RCC 7860 (cell line): Measurements from ENCODE around the gene XPO1.

Experiments used
- DNase-seq: peaks from one replicate; pipeline ENCODE4 v3.0.0-alpha.2; 2015; ENCODE audit warnings: low spot score
- FAIRE-seq: peaks from 2 replicates; lab custom pipeline; 2012; peaks lifted over from hg19 to GRCh38; lab: Jason Lieb, UNC

XPO1 gene

DNA sequence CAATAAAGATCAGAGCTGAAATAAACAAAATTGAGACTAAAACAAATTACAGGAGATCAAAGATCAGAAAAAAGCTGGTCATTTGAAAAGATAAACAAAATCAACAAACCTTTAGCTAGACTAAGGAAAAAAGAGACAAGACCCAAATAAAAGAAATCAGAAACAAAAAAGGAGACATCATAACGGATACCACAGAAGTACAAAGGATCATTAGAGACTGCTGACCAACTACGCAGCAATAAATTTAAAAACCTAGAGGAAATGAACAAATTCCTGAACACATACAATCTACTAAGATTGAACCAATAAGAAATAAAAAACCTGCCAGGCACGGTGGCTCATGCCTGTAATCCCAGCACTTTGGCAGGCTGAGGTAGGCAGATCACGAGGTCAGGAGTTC, 101.0 kb downstream of the XPO1 start:
- no peak for FAIRE-seq
- no peak for DNase-seq

GRCh38 chr2:61436092-61436491, 102.1 kb downstream of the XPO1 start:
- no peak for FAIRE-seq
- peak; percentile 47 for DNase-seq

GRCh38 chr2:61435291-61435690, 102.9 kb downstream of the XPO1 start:
- DNase-seq (no peak), FAIRE-seq (no peak)

GRCh38 chr2:61434314-61434713, 103.8 kb downstream of the XPO1 start:
- no peak for DNase-seq
- no peak for FAIRE-seq

GRCh38 chr2:61433606-61434005, 104.5 kb downstream of the XPO1 start:
- FAIRE-seq, result no peak
- DNase-seq, result no peak

- no peak for FAIRE-seq
- DNase-seq, result no peak
Observed at GRCh38 chr2:61432990-61433389, 105.2 kb downstream of the XPO1 start.

DNA sequence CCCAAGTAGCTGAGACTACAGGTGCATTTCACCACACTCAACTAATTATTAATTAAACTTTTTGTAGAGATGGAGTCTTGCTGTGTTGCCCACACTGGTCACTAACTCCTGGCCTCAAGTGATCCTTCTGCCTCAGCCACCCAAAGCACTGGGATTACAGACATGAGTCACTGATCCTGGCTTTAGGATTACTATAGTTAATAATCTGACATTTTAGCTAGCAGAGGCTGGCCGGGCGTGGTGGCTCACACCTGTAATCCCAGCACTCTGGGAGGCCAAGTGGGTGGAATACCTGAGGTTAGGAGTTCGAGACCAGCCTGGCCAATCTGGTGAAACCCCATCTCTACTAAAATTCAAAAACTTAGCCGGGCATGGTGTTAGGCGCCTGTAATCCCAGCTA, 106.8 kb downstream of the XPO1 start:
- FAIRE-seq, result no peak
- DNase-seq, result no peak
